ENCODE measurements around the gene MBP. TPM values are rescaled to one million over a fixed set of nuclear protein-coding genes. Genes with fewer than 3 reads are reported as not detected.

Gene MBP
- total RNA-seq, 1 experiment from 2014 or later: 88.8 TPM

DNA sequence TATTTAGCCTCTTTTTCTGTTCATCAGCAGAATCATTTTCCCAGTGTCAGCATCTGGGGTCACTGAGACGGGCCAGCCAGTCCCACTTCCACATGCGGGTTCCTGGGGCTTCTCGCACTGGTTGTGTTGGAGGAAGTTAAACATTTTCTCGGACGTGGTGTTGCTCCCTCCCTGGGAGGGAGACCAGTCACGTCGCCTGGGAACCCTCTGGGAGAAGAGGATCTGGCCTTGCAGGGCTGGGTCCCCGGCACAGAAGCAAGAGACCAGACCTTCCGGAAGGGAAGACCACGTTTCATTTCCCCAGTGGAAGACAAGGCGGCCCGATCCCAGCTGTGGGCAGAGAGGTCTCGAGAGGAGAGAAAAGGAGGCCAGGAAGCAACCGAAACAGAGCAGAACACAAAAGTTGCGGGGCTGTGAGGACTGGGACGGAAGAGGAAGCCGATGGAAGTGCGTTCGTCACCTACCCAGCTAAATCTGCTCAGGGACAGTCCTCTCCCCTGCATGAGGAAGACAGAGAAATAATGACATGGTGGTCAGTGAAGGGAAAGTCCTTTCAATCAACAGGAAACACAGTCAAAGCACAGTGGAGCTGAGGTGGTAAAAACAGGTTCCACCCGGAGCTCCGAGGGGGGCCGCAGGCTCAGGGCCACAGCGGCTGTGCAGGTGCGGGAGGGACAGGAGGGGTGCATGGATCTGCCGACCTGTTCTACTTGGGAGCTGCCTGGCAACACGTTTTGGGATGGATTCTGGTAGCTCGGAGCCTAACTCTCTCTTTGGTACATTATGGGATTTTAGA lies 144.4 kb downstream of the MBP start:
- Histone ChIP-seq H3K4me3 (ENCODE audit: low read depth in 2 of 2, low read length in 2 of 2) (no peak overlapping the region), H3K4me1 (ENCODE audit: control insufficient read depth, insufficient read depth, low read length) (no peaks in the 10 kb centered on the region; the same call in 1 of the 2 replicates), H3K36me3 (ENCODE audit: control insufficient read depth, insufficient read depth, low read length) (no peaks in the 10 kb centered on the region), H3K27ac (ENCODE audit: low read length) (no peak overlapping the region), H3K27me3 (ENCODE audit: control insufficient read depth, insufficient read depth, low read length) (no peaks in the 10 kb centered on the region), H3K9me3 (ENCODE audit: control insufficient read depth, insufficient read depth, low read depth, low read length) (no peaks in the 10 kb centered on the region)
- POLR2A ChIA-PET: no interaction called here
- intact Hi-C loops (cut with micrococcal nuclease; ENCODE audit: unreplicated experiment) (no loop called here), in situ Hi-C loops (cut with HindIII; ENCODE audit: low pct_unique_long_range_greater_than_20kb, low sequenced_read_pairs) (no loop called here)
- DNase-seq (ENCODE audit: low read depth, low spot score): no peak
- no TSS peak for BruUV-seq (replicated peaks)
- CTCF ChIA-PET: interaction anchor here (0.6 kb wide), 1 partner anchor 66 kb away, joined by 5 read pairs; no protein-coding TSS in a partner anchor
- no peak for ATAC-seq
- no peak for TF ChIP-seq POLR2AphosphoS5 (IDR thresholded peaks at IDR 0.05; ENCODE audit: low read depth, low read length)
- TF ChIP-seq TCF7L2 (IDR thresholded peaks at IDR 0.05; ENCODE audit: low read depth, low read length): no peak

DNA sequence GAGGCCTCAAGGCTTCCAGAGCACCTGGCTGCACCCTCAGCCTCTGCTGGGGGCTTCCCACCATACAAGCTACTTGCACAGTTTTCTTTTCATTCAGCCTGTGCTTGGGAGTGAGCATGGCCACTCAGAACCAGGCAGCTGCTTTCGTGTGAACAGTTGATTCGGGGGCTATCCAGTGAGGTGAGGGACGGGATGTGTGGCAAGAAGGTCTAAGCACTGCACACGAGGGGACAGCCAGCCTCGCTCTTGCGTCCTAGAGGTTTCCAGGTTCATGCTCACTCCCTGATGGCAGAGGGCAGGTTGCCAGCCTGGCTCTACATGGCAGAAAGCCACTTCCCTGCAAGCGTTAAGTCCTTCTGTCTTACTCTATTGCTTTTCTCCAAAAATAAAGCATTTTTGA lies 146.2 kb downstream of the MBP start:
- TF ChIP-seq POLR2AphosphoS5 (IDR thresholded peaks at IDR 0.05; ENCODE audit: low read depth, low read length): no peak
- TF ChIP-seq, protein P1, sequence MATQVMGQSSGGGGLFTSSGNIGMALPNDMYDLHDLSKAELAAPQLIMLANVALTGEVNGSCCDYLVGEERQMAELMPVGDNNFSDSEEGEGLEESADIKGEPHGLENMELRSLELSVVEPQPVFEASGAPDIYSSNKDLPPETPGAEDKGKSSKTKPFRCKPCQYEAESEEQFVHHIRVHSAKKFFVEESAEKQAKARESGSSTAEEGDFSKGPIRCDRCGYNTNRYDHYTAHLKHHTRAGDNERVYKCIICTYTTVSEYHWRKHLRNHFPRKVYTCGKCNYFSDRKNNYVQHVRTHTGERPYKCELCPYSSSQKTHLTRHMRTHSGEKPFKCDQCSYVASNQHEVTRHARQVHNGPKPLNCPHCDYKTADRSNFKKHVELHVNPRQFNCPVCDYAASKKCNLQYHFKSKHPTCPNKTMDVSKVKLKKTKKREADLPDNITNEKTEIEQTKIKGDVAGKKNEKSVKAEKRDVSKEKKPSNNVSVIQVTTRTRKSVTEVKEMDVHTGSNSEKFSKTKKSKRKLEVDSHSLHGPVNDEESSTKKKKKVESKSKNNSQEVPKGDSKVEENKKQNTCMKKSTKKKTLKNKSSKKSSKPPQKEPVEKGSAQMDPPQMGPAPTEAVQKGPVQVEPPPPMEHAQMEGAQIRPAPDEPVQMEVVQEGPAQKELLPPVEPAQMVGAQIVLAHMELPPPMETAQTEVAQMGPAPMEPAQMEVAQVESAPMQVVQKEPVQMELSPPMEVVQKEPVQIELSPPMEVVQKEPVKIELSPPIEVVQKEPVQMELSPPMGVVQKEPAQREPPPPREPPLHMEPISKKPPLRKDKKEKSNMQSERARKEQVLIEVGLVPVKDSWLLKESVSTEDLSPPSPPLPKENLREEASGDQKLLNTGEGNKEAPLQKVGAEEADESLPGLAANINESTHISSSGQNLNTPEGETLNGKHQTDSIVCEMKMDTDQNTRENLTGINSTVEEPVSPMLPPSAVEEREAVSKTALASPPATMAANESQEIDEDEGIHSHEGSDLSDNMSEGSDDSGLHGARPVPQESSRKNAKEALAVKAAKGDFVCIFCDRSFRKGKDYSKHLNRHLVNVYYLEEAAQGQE (IDR thresholded peaks at IDR 0.05; ENCODE audit: insufficient read depth in 1 of 2, low read depth in 2 of 2, low read length in 1 of 2): no peak
- TF ChIP-seq, protein P2, sequence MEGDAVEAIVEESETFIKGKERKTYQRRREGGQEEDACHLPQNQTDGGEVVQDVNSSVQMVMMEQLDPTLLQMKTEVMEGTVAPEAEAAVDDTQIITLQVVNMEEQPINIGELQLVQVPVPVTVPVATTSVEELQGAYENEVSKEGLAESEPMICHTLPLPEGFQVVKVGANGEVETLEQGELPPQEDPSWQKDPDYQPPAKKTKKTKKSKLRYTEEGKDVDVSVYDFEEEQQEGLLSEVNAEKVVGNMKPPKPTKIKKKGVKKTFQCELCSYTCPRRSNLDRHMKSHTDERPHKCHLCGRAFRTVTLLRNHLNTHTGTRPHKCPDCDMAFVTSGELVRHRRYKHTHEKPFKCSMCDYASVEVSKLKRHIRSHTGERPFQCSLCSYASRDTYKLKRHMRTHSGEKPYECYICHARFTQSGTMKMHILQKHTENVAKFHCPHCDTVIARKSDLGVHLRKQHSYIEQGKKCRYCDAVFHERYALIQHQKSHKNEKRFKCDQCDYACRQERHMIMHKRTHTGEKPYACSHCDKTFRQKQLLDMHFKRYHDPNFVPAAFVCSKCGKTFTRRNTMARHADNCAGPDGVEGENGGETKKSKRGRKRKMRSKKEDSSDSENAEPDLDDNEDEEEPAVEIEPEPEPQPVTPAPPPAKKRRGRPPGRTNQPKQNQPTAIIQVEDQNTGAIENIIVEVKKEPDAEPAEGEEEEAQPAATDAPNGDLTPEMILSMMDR (IDR thresholded peaks at IDR 0.05): no peak
- no peak for TF ChIP-seq TCF7L2 (IDR thresholded peaks at IDR 0.05; ENCODE audit: low read depth, low read length)
- TF ChIP-seq SIN3A (IDR thresholded peaks at IDR 0.05; ENCODE audit: borderline replicate concordance, insufficient read depth, low read depth, low read length): no peak
- H3K9me3 ChIP-seq (ENCODE audit: control insufficient read depth, insufficient read depth, low read depth, low read length): no peaks in the 10 kb centered on the region
- H3K4me3 ChIP-seq (ENCODE audit: low read depth in 2 of 2, low read length in 2 of 2): no peak overlapping the region
- peaks cover 6% of the 10 kb centered on the region for H3K4me1 ChIP-seq (ENCODE audit: control insufficient read depth, insufficient read depth, low read length)
- BruUV-seq (replicated peaks): no TSS peak
- intact Hi-C loops (cut with micrococcal nuclease; ENCODE audit: unreplicated experiment) (no loop called here), in situ Hi-C loops (cut with HindIII; ENCODE audit: low pct_unique_long_range_greater_than_20kb, low sequenced_read_pairs) (no loop called here)
- H3K36me3 ChIP-seq (ENCODE audit: control insufficient read depth, insufficient read depth, low read length): no peaks in the 10 kb centered on the region
- ATAC-seq (no peak), DNase-seq (ENCODE audit: low read depth, low spot score) (no peak)
- ChIA-PET CTCF (no interaction called here), POLR2A (no interaction called here)
- no peaks in the 10 kb centered on the region for H3K27me3 ChIP-seq (ENCODE audit: control insufficient read depth, insufficient read depth, low read length)
- H3K27ac ChIP-seq (ENCODE audit: low read length): no peak overlapping the region

DNA sequence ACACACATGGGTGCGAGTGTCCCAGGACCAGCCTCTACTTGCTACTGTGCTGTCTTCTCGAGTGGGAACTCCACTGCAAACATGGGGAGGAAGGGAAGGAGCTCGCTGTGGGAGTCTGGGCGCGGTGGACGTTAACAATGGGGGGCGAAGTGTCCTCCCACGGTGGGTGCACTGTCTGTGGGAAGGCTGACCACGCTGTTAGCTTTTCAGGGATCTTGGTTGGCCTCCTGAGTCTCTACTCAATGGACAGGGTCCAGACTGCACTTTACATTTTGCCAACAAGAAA lies 146.7 kb downstream of the MBP start:
- DNase-seq (ENCODE audit: low read depth, low spot score): no peak
- no TSS peak for BruUV-seq (replicated peaks)
- ATAC-seq: no peak
- Histone ChIP-seq H3K9me3 (ENCODE audit: control insufficient read depth, insufficient read depth, low read depth, low read length) (no peaks in the 10 kb centered on the region), H3K36me3 (ENCODE audit: control insufficient read depth, insufficient read depth, low read length) (no peaks in the 10 kb centered on the region), H3K27ac (ENCODE audit: low read length) (no peak overlapping the region), H3K4me3 (ENCODE audit: low read depth in 2 of 2, low read length in 2 of 2) (no peak overlapping the region), H3K27me3 (ENCODE audit: control insufficient read depth, insufficient read depth, low read length) (no peaks in the 10 kb centered on the region), H3K4me1 (ENCODE audit: control insufficient read depth, insufficient read depth, low read length) (peaks cover 6% of the 10 kb centered on the region)
- intact Hi-C loops (cut with micrococcal nuclease; ENCODE audit: unreplicated experiment): no loop called here
- POLR2A ChIA-PET: no interaction called here
- CTCF ChIA-PET: interaction anchor here (0.7 to 1.1 kb wide), 3 partner anchors 20 to 1335 kb away, joined by 3 to 5 read pairs (median 3); no protein-coding TSS in a partner anchor
- no peak for TF ChIP-seq POLR2AphosphoS5 (IDR thresholded peaks at IDR 0.05; ENCODE audit: low read depth, low read length)
- no peak for TF ChIP-seq SIN3A (IDR thresholded peaks at IDR 0.05; ENCODE audit: borderline replicate concordance, insufficient read depth, low read depth, low read length)
- no peak for TF ChIP-seq TCF7L2 (IDR thresholded peaks at IDR 0.05; ENCODE audit: low read depth, low read length)
- TF ChIP-seq, protein P1 (IDR thresholded peaks at IDR 0.05; ENCODE audit: insufficient read depth in 1 of 2, low read depth in 2 of 2, low read length in 1 of 2): no peak
- TF ChIP-seq, protein P2 (IDR thresholded peaks at IDR 0.05): no peak
- in situ Hi-C loops (cut with HindIII; ENCODE audit: low pct_unique_long_range_greater_than_20kb, low sequenced_read_pairs): no loop called here
